HepG2 (cell line): ENCODE measurements around the gene SLC6A7.

Source experiments
- CSRNP2 ChIP-seq: sonication (generic); formaldehyde crosslinking; conservative IDR thresholded peaks from 2 replicates; pipeline ENCODE4 v1.8.0; 2022; ENCODE audit warnings: low read depth, missing genetic modification reagents
- ERF ChIP-seq: IDR thresholded peaks from 2 replicates; pipeline ENCODE4 v1.6.1; 2018; ENCODE audit warnings: missing biosample characterization, missing genetic modification reagents
- GABPA ChIP-seq, 2 experiments: IDR thresholded peaks; 2 replicates each; pipeline ENCODE4 v1.6.1; 2011 to 2016; ENCODE audit warnings: low read depth in 2 of 2, low read length in 1 of 2, missing biosample characterization in 1 of 2, missing genetic modification characterization in 1 of 2
- GTF2F1 ChIP-seq: fragments of 150-350 bp; IDR thresholded peaks from 2 replicates; pipeline ENCODE4 v1.6.1; 2014; ENCODE audit warnings: low read length
- NFE2L1 ChIP-seq: sonication (generic); formaldehyde crosslinking; IDR thresholded peaks from 2 replicates; pipeline ENCODE4 v1.4.0; 2020; ENCODE audit warnings: missing genetic modification reagents, mild to moderate bottlenecking, borderline replicate concordance
- POLR2A ChIP-seq, 2 experiments: IDR thresholded peaks; 2 replicates each; pipeline ENCODE4 v1.6.1; 2011; ENCODE audit warnings: low read depth in 2 of 2, low read length in 2 of 2, mild to moderate bottlenecking in 1 of 2, moderate library complexity in 1 of 2; ENCODE audit not compliant: insufficient read depth in 1 of 2
- YY1 ChIP-seq: IDR thresholded peaks from 2 replicates; pipeline ENCODE4 v1.6.1; 2011; ENCODE audit warnings: low read length, low read depth, moderate library complexity, mild to moderate bottlenecking; ENCODE audit not compliant: insufficient read depth, insufficient replicate concordance

- TF ChIP-seq POLR2A (IDR thresholded peaks at IDR 0.05; ENCODE audit: insufficient read depth in 1 of 2, low read depth in 2 of 2, low read length in 2 of 2), result no peak
- no peak for TF ChIP-seq CSRNP2 (CRISPR knock-in tag)
- no peak for TF ChIP-seq ERF (CRISPR knock-in tag)
- no peak for TF ChIP-seq GTF2F1
- TF ChIP-seq NFE2L1, result no peak
- no peak for TF ChIP-seq GABPA (IDR thresholded peaks at IDR 0.05; ENCODE audit: low read depth, low read length)
- no peak for TF ChIP-seq GABPA (CRISPR knock-in tag; IDR thresholded peaks at IDR 0.05; ENCODE audit: low read depth)
- TF ChIP-seq YY1, result no peak
Observed at GRCh38 chr5:150186897-150187296, 3.0 kb upstream of the SLC6A7 start.
